Duodenal mucosa (tissue), 2 donors: Measurements from ENCODE around the gene VPS18.
A peak's percentile ranks its signal among the peaks of the same experiment; 100 is the strongest.

ENCODE experiments used
- H3K27ac ChIP-seq: one replicate; pipeline ENCODE4 v1.7.0; 2013; ENCODE audit warnings: low read depth, low read length
- H3K27me3 ChIP-seq, 2 donors: one replicate each; pipeline ENCODE4 v1.7.0; 2013; ENCODE audit warnings: low read length in 2 of 2, control low read depth in 1 of 2; ENCODE audit not compliant: insufficient read depth in 2 of 2, control insufficient read depth in 1 of 2
- H3K36me3 ChIP-seq, 2 donors: one replicate each; pipeline ENCODE4 v1.7.0; 2013; ENCODE audit warnings: low read length in 2 of 2, control low read depth in 1 of 2; ENCODE audit not compliant: insufficient read depth in 2 of 2, control insufficient read depth in 1 of 2
- H3K4me1 ChIP-seq, 2 donors: one replicate each; pipeline ENCODE4 v1.7.0; 2013; ENCODE audit warnings: low read length in 2 of 2, control low read depth in 1 of 2; ENCODE audit not compliant: insufficient read depth in 2 of 2, control insufficient read depth in 1 of 2
- H3K4me3 ChIP-seq, 2 donors: one replicate each; pipeline ENCODE4 v1.7.0; 2013; ENCODE audit warnings: low read length in 2 of 2, low read depth in 1 of 2
- H3K9ac ChIP-seq, 2 donors: one replicate each; pipeline ENCODE4 v1.7.0; 2013; ENCODE audit warnings: low read length in 2 of 2, low read depth in 1 of 2
- H3K9me3 ChIP-seq, 2 donors: one replicate each; pipeline ENCODE4 v1.7.0; 2013; ENCODE audit warnings: low read length in 2 of 2, control low read depth in 1 of 2; ENCODE audit not compliant: control insufficient read depth in 1 of 2

The VPS18 gene

GRCh38 chr15:40936709-40937666, 42.7 kb downstream of the VPS18 start:
- H3K27ac ChIP-seq = no peak overlapping the region
- no peak overlapping the region for H3K4me3 ChIP-seq
- peaks cover 27 to 36% of the 10 kb centered on the region in 2 donors for H3K4me1 ChIP-seq
- peaks cover 0 to 8% of the 10 kb centered on the region in 2 donors for H3K36me3 ChIP-seq
- no peaks in the 10 kb centered on the region for H3K9me3 ChIP-seq
- H3K9ac ChIP-seq = no peak overlapping the region
- no peaks in the 10 kb centered on the region for H3K27me3 ChIP-seq

- H3K9ac ChIP-seq = no peak overlapping the region
- H3K27me3 ChIP-seq = no peaks in the 10 kb centered on the region
- H3K9me3 ChIP-seq = no peaks in the 10 kb centered on the region
- H3K4me1 ChIP-seq = peaks cover 26 to 35% of the 10 kb centered on the region in 2 donors
- H3K27ac ChIP-seq = no peak overlapping the region
- no peak overlapping the region for H3K4me3 ChIP-seq
- H3K36me3 ChIP-seq = peaks cover 0 to 8% of the 10 kb centered on the region in 2 donors
Measured at GRCh38 chr15:40937762-40938535, 43.7 kb downstream of the VPS18 start.

- H3K4me1 ChIP-seq = peaks cover 25 to 34% of the 10 kb centered on the region in 2 donors
- peaks cover 0 to 8% of the 10 kb centered on the region in 2 donors for H3K36me3 ChIP-seq
- H3K9me3 ChIP-seq = no peaks in the 10 kb centered on the region
- no peak overlapping the region for H3K27ac ChIP-seq
- H3K4me3 ChIP-seq = no peak overlapping the region
- no peaks in the 10 kb centered on the region for H3K27me3 ChIP-seq
- H3K9ac ChIP-seq = no peak overlapping the region
Measured at GRCh38 chr15:40938536-40938870, 44.3 kb downstream of the VPS18 start.

GRCh38 chr15:40940296-40940801, 46.1 kb downstream of the VPS18 start:
- Histone ChIP-seq H3K27ac (peak overlapping the region; percentile 0), H3K36me3 (peaks cover 0 to 6% of the 10 kb centered on the region in 2 donors), H3K4me1 (peaks cover 24 to 32% of the 10 kb centered on the region in 2 donors), H3K27me3 (no peaks in the 10 kb centered on the region), H3K9ac (no peak overlapping the region), H3K4me3 (peak overlapping the region in 1 of 2 donors; percentile 7), H3K9me3 (no peaks in the 10 kb centered on the region)

GRCh38 chr15:40941068-40941527, 46.8 kb downstream of the VPS18 start:
- Histone ChIP-seq H3K4me3 (peak overlapping the region; percentile 57 to 61), H3K36me3 (peaks cover 0 to 4% of the 10 kb centered on the region in 2 donors), H3K9ac (peak overlapping the region; percentile 49 to 70), H3K27me3 (no peaks in the 10 kb centered on the region), H3K9me3 (no peaks in the 10 kb centered on the region), H3K27ac (peak overlapping the region; percentile 17), H3K4me1 (peaks cover 23 to 32% of the 10 kb centered on the region in 2 donors)

DNA sequence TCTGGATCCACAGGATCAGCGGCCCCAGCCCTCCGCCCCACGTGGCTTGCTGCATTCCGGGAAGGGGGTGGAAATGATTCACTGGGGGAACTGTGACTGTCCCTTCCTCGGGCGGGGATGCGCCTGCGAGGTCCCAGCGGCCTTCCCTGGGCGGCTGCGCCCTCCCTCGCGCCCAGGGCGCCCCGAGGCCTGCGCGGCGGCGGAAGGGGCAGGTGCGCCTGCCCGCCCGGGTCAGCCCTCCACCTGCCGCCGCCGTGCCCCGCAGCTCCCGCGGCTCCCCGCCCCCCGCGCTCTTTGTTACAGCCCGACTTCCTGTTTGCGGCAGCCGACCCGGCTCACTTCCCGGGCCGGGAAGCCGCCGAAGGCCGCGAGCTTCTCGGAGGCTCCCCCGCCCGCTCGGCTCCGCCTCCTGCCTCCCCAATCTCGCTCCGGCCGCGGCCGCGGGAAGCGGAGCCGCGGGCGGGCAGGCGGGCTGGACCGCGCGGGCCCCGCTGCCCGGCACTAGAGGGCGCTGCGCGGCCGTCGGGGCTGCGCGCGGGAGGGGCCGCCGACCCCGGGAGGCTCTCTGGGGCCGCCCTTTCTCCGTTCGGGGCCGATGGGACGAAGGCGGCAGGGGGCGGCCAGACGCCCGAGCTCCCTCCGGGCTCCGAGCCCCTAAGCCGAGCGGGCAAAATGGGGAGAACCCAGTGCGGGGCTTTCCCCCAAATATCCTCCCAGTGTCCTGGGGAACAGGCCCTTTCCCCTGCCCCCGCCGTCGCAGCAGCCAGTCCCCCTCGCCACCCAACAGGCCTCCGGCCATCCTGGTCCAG, 47.5 kb downstream of the VPS18 start:
- Histone ChIP-seq H3K9me3 (no peaks in the 10 kb centered on the region), H3K4me3 (peak overlapping the region; percentile 76 to 78), H3K4me1 (peaks cover 21 to 32% of the 10 kb centered on the region in 2 donors), H3K36me3 (no peaks in the 10 kb centered on the region), H3K27me3 (no peaks in the 10 kb centered on the region), H3K27ac (peak overlapping the region; percentile 74), H3K9ac (peak overlapping the region; percentile 65 to 70)

- Histone ChIP-seq H3K4me1 (peaks cover 21 to 32% of the 10 kb centered on the region in 2 donors), H3K9me3 (no peaks in the 10 kb centered on the region), H3K4me3 (peak overlapping the region; percentile 76 to 78), H3K9ac (peak overlapping the region; percentile 65 to 69), H3K27ac (peak overlapping the region; percentile 74), H3K36me3 (no peaks in the 10 kb centered on the region), H3K27me3 (no peaks in the 10 kb centered on the region)
Measured at GRCh38 chr15:40942337-40942854, 48.1 kb downstream of the VPS18 start.

GRCh38 chr15:40942878-40943277, 48.6 kb downstream of the VPS18 start:
- Histone ChIP-seq H3K9ac (peak overlapping the region in 1 of 2 donors; percentile 65), H3K27ac (no peak overlapping the region)

DNA sequence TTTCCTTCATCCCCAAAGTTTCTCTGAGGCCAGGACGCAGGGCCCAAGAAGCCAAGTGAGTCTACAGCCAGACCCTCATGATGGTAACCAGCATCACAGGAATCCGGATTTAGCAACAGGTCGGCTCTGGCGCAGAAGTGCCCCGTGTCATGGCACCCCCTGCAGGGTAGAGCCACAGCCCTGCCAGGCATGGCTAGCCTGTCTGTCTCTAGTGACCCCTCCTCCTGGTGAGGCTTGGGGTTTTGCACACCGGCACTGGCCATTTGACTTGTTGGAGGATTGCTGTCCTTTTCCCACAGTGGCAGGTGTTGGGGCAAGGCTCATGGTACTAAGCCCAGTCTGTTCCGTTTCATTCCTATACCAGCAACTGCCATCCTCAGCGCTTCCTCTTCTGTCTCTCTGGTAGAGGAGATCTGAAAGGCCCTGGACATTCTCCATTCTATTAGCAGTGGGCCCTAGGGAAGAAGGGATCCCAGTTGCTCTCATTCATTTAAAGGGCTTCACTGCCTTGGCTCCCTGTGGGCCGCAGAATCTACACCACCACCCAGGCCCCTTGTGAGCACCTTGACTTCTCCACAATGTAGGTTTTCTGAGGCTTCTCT, 49.6 kb downstream of the VPS18 start:
- Histone ChIP-seq H3K27ac (no peak overlapping the region), H3K9me3 (no peaks in the 10 kb centered on the region), H3K9ac (no peak overlapping the region), H3K27me3 (no peaks in the 10 kb centered on the region), H3K36me3 (no peaks in the 10 kb centered on the region), H3K4me1 (peaks cover 21 to 32% of the 10 kb centered on the region in 2 donors), H3K4me3 (no peak overlapping the region)

More at GRCh38 chr15:40942878-40943277, 48.6 kb downstream of the VPS18 start:
- Histone ChIP-seq H3K9me3 (no peaks in the 10 kb centered on the region), H3K27me3 (no peaks in the 10 kb centered on the region), H3K4me3 (peak overlapping the region; percentile 76 to 78), H3K36me3 (no peaks in the 10 kb centered on the region), H3K4me1 (peaks cover 21 to 32% of the 10 kb centered on the region in 2 donors)
